Stimulated activated CD8-positive, alpha-beta memory T cell treated with anti-CD3 and anti-CD28 coated beads, Interleukin-7, amount 100 ng/mL, for 4 hours (primary cell): ENCODE results near the gene ADCY7.
"Not testable (repeated sequence)": the region's sequence is repeated elsewhere in the genome, so short reads cannot be mapped to it uniquely, and the experiment has no call there.

Experiments
- DNase-seq, 2 donors: peaks; one replicate each; pipeline ENCODE4 v3.0.0-alpha.2; 2020; ENCODE audit warnings: low read depth in 2 of 2

Gene ADCY7

DNA sequence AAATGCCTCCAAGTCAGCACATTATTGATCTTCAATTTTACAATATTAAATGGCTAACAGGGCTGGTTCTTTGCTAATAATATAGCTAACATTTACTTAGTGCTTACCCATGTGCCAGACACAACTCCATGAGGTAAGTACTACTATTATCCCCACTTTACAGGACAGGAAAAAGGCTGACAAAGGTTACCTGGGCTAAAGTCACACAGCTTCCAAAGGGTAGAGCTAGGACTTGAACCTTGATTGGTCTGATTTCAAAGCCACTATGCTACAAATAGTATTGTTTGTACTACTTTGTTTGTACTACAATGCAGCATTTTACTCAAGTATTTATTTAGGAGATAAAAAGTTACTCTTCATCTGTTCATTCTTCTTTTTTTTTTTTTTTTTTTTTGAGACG is 70.5 kb downstream of the ADCY7 start:
- DNase-seq, result no peak

DNA sequence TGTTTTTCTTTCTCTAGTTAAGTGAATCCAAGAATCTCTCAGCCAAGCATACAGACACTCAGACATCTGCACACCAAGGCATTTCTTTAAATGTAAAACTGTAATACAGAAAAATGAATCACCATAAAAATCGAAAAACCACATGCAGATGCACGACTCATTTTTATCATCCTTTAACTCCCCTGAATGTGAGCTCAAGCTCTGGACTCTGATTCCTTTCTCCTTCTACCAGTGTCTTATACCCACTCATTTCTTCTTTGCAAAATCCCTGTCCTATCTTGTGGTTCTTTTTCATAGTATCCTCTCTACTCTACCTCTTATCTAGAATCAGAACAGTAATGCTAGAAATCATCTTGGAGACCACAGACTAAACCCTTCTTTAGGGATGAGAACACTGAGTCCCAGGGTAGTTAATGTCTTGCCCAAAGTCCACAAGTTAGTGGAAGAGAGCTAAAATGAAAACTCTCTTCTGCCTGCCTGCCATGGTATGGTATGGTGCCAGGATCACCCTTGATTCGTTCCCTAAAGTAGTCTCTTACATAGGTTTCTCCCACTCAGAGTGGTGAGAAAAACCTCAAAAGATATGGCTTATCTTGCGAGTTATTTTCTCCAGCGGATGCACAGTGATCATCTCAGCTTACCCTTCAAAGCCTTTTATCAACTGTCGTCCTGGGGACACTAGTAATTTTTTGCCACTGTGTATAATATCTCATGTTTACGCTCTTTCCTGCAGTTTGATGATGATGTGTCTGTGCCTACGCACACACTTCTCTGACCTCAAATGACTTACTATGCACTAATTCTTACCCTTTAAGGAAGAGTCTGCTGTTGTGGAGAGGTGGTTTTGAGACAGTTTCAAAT is 72.2 kb downstream of the ADCY7 start:
- DNase-seq, result peak in 1 of 2 donors; percentile 13

DNA sequence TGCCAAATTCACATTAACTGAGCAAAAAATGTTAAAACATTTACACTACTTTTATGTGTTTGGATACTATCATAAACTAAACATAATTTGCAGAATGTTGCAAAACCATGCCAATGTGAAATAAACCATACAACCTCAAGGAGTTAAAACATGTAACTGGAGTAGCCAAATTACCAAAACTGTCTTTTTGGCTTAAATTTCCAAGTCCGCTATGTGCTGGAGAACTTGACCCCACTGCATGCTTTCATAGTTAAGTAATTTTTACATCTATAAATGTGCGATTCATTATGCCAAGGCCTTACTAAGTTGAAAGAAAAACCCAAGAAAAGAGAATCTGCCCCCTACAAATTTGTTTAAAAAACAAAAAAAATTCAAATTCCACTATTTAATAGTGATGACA is 74.2 kb downstream of the ADCY7 start:
- no peak for DNase-seq

DNA sequence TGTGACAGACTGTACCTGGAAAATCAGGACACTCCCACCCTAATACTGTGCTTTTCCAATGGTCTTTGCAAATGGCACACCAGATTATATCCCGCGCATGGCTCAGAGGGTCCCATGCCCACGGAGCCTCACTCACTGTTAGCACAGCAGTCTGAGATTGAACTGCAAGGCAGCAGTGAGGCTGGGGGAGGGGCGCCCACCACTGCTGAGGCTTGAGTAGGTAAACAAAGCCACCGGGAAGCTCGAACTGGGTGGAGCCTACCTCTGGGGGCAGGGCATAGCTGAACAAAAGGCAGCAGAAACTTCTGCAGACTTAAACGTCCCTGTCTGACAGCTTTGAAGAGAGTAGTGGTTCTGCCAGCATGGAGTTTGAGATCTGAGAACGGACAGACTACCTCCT is 77.2 kb downstream of the ADCY7 start:
- not testable (repeated sequence) for DNase-seq

DNA sequence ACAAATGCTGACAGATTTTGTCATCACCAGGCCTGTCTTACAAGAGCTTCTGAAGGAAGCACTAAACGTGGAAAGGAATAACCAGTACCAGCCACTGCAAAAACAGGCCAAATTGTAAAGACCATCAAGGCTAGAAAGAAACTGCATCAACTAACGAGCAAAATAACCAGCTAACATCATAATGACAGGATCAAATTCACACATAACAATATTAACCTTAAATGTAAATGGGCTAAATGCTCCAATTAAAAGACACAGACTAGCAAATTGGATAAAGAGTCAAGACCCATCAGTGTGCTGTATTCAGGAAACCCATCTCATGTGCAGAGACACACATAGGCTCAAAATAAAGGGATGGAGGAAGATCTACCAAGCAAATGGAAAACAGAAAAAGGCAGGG is 78.9 kb downstream of the ADCY7 start:
- DNase-seq, result not testable (repeated sequence)

DNA sequence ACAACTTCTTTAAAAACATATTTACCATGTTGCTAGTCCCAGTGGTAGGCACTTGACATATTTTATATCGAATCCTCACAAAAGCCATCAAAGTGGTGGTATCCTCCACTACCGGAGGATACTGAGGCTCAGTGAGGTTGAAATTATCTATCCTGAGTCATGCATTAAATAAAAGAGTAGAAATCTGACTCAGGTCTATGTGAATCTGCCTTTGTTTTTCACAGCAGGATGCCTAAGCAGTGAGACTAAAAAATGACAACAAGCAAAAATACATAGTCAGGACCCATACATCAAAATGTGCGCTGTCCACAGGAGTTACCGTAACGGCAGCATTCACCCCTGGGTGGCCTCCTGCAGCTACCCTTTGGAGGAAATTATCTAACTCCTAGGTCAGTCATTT is 84.8 kb downstream of the ADCY7 start:
- DNase-seq, result no peak

DNA sequence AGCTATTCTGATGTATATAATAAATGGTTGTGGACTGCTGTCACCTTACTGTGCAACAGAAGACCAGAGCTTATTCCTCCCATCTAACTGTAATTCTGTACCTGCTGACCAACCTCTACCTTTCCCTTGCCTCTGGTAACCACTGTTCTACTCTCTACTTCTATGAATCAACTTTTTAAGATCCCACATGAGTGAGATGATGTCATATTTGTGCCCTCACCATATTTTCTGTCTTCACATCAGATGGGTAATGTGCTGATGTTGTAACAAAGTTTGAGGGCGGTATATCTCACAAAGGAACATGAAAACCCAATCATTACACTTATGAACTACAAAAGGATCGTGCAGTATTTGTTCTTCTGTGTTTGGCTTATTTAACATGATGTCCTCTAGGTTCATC is 85.6 kb downstream of the ADCY7 start:
- DNase-seq, result no peak

DNA sequence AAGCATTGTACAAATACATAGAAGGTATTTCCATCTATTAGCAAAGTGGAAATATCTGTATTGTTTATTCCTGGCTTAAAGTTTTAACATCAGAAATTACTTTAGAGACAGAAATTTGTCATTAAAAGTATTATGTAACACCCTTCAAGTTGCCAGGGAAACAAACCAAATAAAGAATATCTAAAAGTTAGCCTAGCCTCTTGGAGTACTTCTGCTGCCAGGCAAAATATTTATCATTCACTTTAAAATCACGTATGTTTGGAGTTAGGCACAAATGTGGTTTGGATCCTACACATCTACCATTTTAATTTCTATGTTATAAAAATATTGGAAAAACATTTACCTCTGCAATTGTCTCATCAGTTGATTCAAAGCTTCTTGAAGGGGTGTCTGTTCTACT is 87.7 kb downstream of the ADCY7 start:
- no peak for DNase-seq

DNA sequence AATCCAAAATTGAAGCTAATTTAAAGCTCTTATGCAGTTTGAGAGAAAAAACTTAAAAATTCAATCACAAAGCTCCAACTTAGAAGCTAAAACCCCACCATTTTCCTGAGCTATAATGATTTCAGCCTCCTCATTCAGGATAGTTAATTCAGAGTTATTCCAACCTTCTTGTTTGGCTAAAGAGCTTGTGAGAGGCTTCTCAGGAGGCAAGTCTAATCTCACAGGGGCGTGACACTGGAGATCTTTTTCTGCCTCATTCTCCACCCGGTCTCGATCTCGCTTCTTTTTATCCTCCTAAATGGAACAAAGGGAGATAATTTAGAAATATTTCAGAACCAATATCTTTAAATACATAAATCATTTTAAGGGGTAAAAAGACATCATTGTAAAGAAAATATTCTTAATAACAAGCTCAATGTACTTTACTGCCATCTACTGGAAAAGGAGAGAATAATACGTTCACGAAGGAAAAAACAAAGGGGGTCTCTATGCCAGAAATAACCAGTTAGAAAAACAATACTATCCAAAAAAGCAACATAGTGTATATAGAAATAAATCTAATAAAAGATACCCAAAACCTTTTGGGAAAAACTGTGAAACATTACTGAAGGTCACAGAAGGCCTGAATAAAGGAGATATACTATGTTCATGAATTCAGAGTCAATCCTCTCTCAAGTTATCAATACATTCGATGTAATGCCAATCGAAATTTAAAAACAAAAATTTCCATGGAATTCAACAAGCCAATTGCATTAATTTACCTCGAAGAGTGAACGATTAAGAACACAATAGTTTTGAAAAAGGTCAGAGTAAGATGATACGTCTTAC is 88.5 kb downstream of the ADCY7 start:
- no peak for DNase-seq

DNA sequence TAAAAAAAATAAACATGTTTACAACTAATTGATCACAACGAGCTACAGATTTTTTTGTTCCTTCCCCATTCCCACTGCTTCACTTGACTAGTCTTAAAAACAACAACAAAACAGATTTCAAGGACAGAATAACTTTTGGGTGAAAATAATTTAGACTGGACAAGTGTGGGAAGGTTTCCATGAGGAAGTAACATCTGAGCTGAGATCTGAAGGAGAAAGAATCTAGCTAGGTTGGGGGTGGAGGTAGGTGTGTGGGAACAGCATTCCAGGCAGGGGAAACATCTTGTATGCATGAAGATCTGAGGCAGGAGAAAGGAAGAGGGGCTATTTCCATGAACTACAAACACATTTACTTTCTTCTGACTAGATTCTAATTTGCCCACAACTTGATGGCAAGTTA is 93.3 kb downstream of the ADCY7 start:
- no peak for DNase-seq

DNA sequence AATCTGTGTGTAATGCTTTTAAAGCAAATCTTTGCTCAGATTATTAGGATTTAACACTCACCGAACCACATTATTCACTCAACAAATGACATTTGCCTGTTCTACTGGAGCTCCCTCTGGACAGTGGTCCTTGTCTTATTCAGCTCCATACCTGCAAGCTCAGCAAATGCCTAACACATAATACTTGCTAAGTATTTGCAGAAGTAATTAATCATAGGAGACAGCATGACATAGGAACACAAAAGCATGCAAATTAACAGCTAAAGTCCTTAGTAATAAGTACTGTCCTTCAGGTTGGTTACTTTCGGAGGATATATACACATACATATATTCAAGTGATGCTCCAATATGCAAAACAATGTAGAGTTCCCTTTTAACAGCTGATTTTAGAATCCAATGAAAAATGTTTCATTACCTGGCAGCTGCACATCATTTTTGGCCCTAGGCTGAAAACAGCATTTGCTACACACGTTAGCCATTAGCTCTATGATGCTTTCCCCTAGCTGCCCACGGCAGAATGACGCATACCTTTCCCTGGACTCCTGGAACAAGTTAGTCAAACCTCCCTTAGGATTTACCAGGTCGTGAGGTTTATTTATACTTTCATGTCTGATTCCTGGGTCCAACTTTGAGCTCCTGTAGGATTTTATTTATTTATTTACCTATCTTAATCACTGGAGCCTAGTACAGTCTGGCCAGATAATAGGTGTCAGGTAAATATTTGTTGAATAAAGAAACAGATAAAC is 93.9 kb downstream of the ADCY7 start:
- DNase-seq, result no peak

DNA sequence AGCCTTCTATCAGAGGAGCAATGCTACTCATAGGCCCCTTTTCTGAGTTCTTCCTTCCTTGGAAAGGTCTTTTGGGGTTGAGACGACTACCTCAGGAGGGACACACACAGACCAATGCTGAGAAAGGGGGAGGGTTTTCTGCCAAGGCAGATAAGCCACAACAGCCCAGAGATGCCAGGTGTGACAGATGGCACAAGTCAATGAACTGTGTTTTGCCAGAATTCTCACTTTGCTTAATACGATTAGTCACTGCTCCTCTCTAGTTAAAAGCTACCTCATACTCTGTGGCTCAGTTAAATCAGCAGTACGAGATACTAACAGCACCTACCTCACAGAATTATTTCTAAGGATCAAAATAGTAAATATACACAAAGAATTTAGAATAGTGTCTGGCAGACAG is 94.4 kb downstream of the ADCY7 start:
- no peak for DNase-seq

DNA sequence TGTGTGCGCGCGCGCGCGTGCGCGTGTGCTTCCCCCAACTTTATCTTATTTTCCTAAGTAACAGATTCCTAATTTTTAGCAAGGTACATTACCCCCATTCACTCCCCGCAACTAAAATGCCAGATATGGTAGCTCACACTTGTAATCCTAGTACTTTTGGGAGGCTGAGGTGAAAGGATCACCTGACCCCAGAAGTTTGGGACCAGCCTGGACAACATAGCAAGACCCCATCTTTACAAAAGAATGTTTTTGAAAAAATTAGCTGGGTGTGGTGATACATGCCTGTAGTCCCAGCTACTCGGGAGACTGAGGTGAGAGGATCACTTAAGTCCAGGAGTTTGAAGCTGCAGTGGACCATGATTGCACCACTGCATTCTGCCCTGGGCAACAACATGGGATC is 97.3 kb downstream of the ADCY7 start:
- no peak for DNase-seq

DNA sequence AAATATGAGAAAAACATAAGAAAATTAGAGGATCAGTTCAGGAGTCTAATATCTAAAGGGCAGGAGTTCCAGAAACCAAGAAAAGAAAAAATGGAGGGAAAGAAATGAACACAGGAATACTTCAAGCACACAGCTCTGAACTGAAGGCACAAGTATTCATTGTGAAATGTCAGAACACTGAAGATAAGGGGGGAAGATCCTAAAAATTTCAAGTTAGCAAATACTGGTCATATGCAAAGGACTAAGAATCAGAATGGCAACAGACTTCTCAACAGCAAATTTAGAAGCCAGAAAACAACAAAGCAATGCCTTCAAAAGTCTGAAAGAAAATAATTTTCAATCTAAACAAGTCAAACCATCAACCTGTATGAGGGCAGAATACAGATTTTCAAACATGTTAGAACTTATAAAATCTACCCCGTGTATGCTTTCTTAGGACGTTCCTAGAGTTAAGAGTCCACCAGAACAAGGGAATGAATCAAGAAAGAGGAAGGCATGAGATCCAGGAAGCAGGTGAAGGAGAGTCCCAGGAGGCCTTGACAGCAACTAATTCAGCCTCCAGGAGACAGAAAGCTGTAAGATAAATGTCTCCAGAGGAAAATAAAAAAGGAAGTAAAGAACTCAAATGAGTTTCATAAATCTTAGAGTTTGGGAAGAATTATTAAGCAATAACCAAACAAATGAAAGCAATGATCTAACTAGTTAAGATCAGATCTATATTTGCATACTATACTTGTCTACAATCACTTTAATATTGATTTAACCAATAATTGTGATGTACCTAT is 99.6 kb downstream of the ADCY7 start:
- no peak for DNase-seq
